ENCODE data around the gene TGFBR1. TPM values are rescaled to one million over a fixed set of nuclear protein-coding genes. Genes with fewer than 3 reads are reported as not detected.

Gene TGFBR1
- polyA plus RNA-seq, 1 of the 3 experiments (the other 2 are of a cell fraction): 15.3 TPM

DNA sequence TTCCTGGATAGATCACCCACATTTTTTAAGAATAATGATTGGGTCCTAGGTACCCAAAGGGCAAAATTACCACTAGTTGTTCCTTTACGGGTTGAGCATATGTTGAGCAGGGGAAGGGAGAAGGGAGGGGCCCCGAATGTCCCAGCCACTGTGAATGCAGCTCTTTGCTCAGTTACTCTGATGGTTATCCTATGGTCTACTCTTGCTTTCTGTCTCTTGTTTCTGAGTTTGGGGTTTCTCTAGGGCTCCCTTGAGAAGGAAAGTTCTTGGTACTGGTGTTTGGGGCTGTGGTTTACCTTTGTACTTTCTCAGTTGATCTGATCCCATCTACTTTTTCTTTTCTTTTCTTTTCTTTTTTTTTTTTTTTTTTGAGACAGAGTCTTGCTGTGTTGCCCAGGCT lies 61.2 kb downstream of the TGFBR1 start (continued):
- TF ChIP-seq, protein P1, sequence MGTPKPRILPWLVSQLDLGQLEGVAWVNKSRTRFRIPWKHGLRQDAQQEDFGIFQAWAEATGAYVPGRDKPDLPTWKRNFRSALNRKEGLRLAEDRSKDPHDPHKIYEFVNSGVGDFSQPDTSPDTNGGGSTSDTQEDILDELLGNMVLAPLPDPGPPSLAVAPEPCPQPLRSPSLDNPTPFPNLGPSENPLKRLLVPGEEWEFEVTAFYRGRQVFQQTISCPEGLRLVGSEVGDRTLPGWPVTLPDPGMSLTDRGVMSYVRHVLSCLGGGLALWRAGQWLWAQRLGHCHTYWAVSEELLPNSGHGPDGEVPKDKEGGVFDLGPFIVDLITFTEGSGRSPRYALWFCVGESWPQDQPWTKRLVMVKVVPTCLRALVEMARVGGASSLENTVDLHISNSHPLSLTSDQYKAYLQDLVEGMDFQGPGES (IDR thresholded peaks at IDR 0.05; ENCODE audit: low read depth, low read length): no peak
- TF ChIP-seq, protein P2, sequence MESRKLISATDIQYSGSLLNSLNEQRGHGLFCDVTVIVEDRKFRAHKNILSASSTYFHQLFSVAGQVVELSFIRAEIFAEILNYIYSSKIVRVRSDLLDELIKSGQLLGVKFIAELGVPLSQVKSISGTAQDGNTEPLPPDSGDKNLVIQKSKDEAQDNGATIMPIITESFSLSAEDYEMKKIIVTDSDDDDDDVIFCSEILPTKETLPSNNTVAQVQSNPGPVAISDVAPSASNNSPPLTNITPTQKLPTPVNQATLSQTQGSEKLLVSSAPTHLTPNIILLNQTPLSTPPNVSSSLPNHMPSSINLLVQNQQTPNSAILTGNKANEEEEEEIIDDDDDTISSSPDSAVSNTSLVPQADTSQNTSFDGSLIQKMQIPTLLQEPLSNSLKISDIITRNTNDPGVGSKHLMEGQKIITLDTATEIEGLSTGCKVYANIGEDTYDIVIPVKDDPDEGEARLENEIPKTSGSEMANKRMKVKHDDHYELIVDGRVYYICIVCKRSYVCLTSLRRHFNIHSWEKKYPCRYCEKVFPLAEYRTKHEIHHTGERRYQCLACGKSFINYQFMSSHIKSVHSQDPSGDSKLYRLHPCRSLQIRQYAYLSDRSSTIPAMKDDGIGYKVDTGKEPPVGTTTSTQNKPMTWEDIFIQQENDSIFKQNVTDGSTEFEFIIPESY (IDR thresholded peaks at IDR 0.05; ENCODE audit: borderline replicate concordance, low read depth): no peak
- TF ChIP-seq EZH2phosphoT487 (IDR thresholded peaks at IDR 0.05; ENCODE audit: borderline replicate concordance, low read depth) (no peak), YY1 (IDR thresholded peaks at IDR 0.05; ENCODE audit: low read depth) (no peak), MEF2A (IDR thresholded peaks at IDR 0.05; ENCODE audit: borderline replicate concordance, low read depth) (no peak)

DNA sequence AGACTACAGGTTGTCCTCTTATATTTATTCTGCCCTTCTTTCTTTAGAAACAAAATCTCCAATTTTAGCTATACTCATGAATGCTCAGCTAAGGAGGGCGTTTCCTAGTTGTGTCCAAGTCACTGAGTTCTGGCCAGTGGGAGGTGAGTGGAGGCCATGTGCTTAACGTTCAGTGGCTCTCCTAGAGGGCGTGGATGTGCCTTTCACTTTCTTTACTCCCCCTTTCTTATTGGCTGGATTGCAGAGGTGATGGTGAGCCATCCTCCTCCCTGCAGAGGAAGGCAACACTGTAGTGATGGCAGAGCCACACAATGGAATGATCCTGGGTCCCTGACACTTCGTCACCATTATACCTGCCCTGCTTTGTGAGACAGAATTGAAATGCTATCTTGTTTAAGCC lies 62.2 kb downstream of the TGFBR1 start:
- no peak overlapping the region for H3K9ac ChIP-seq
- no peak overlapping the region for H3K4me3 ChIP-seq (ENCODE audit: low read depth in 2 of 2, low read length in 1 of 2)

DNA sequence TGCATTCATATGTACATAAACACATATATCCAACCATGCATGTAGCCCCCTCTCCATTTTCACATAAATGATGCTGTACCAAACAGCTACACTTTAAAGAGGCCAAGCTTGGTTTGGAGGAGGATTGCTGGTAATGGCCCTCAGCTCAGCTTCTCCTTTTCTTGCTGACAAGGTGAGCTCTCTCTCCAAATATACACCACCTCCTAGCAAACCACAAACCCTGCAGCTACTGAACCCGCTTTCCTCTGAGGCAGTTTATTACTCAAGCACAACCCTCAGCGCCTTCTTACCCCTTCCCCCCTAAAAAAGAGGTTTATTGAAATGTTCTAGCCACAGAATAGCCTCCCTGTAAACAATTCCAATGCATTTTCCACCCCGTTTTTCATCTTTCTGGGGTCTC lies 62.8 kb downstream of the TGFBR1 start:
- CTCF ChIA-PET: interaction anchor here (0.9 to 1.3 kb wide), 4 partner anchors 11 to 1157 kb away, joined by 3 to 4 read pairs (median 4); no protein-coding TSS in a partner anchor
- WGBS (ENCODE audit: low lambda C conversion rate): 60% methylated on average over 3 of the region's 3 CpGs

More for the DNA sequence above, 62.2 kb downstream of the TGFBR1 start:
- ChIA-PET CTCF (interaction anchor here (0.9 to 8.2 kb wide), 3 partner anchors 12 to 1158 kb away, joined by 3 to 66 read pairs (median 4); no protein-coding TSS in a partner anchor), POLR2A (no interaction called here)
- no peaks in the 10 kb centered on the region for H3K9me3 ChIP-seq
- no peak overlapping the region; a peak in 1 of 4 replicates for H3K27ac ChIP-seq (ENCODE audit: low read depth in 2 of 2, low read length in 1 of 2)
- no peak overlapping the region for H2AFZ ChIP-seq (ENCODE audit: low read depth)
- H3K9me2 ChIP-seq: no peaks in the 10 kb centered on the region
- TF ChIP-seq POLR2AphosphoS5 (IDR thresholded peaks at IDR 0.05; ENCODE audit: low read depth, low read length): no peak
- TF ChIP-seq FOXJ3 (CRISPR knock-in tag; IDR thresholded peaks at IDR 0.05): no peak
- no peak for TF ChIP-seq TEAD4 (IDR thresholded peaks at IDR 0.05; ENCODE audit: borderline replicate concordance, insufficient read depth)
- no peak for TF ChIP-seq YY1 (IDR thresholded peaks at IDR 0.05; ENCODE audit: low read depth)
- TF ChIP-seq MEF2A (IDR thresholded peaks at IDR 0.05; ENCODE audit: borderline replicate concordance, low read depth): no peak
- TF ChIP-seq EZH2phosphoT487 (IDR thresholded peaks at IDR 0.05; ENCODE audit: borderline replicate concordance, low read depth): no peak
- no peak for TF ChIP-seq GATA2 (CRISPR knock-in tag; IDR thresholded peaks at IDR 0.05)
- TF ChIP-seq FOSL2 (IDR thresholded peaks at IDR 0.05; ENCODE audit: borderline replicate concordance, low read depth): no peak
- no peak overlapping the region for H3K4me2 ChIP-seq
- WGBS (ENCODE audit: low lambda C conversion rate): 65% methylated on average over 4 of the region's 4 CpGs
- no peaks in the 10 kb centered on the region for H3F3A ChIP-seq (replicated peaks; ENCODE audit: insufficient read depth)
- no peaks in the 10 kb centered on the region for H3K27me3 ChIP-seq (ENCODE audit: insufficient read depth)
- H3K4me1 ChIP-seq (ENCODE audit: control insufficient read depth in 1 of 2, insufficient read depth in 2 of 2, low read depth in 1 of 2, low read length in 1 of 2): peaks cover 0 to 42% of the 10 kb centered on the region in 2 experiments; a peak in 2 of 4 replicates
- H3K36me3 ChIP-seq (replicated peaks in 1 of 2; ENCODE audit: control insufficient read depth in 1 of 2, insufficient read depth in 2 of 2, low read length in 1 of 2): no peaks in the 10 kb centered on the region
- H3K79me2 ChIP-seq (ENCODE audit: insufficient read depth): no peaks in the 10 kb centered on the region
- no peaks in the 10 kb centered on the region for H4K20me1 ChIP-seq (ENCODE audit: insufficient read depth)
- no peak for DNase-seq

More for the DNA sequence above, 62.8 kb downstream of the TGFBR1 start:
- Histone ChIP-seq H3K4me1 (ENCODE audit: control insufficient read depth in 1 of 2, insufficient read depth in 2 of 2, low read depth in 1 of 2, low read length in 1 of 2) (peaks cover 0 to 43% of the 10 kb centered on the region in 2 experiments; a peak in 2 of 4 replicates), H3K4me2 (no peak overlapping the region), H3K36me3 (replicated peaks in 1 of 2; ENCODE audit: control insufficient read depth in 1 of 2, insufficient read depth in 2 of 2, low read length in 1 of 2) (no peaks in the 10 kb centered on the region), H3K9me2 (no peaks in the 10 kb centered on the region), H3F3A (replicated peaks; ENCODE audit: insufficient read depth) (no peaks in the 10 kb centered on the region), H3K79me2 (ENCODE audit: insufficient read depth) (no peaks in the 10 kb centered on the region), H3K9ac (no peak overlapping the region), H3K9me3 (no peaks in the 10 kb centered on the region), H3K27me3 (ENCODE audit: insufficient read depth) (no peaks in the 10 kb centered on the region), H3K27ac (ENCODE audit: low read depth in 2 of 2, low read length in 1 of 2) (no peak overlapping the region), H4K20me1 (ENCODE audit: insufficient read depth) (no peaks in the 10 kb centered on the region), H3K4me3 (ENCODE audit: low read depth in 2 of 2, low read length in 1 of 2) (no peak overlapping the region), H2AFZ (ENCODE audit: low read depth) (no peak overlapping the region)
- POLR2A ChIA-PET: no interaction called here
- no peak for TF ChIP-seq SIN3A (IDR thresholded peaks at IDR 0.05; ENCODE audit: borderline replicate concordance, low read depth, low read length)
- TF ChIP-seq, protein P3, sequence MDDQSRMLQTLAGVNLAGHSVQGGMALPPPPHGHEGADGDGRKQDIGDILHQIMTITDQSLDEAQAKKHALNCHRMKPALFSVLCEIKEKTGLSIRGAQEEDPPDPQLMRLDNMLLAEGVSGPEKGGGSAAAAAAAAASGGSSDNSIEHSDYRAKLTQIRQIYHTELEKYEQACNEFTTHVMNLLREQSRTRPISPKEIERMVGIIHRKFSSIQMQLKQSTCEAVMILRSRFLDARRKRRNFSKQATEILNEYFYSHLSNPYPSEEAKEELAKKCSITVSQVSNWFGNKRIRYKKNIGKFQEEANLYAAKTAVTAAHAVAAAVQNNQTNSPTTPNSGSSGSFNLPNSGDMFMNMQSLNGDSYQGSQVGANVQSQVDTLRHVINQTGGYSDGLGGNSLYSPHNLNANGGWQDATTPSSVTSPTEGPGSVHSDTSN (IDR thresholded peaks at IDR 0.05): no peak
- no peak for TF ChIP-seq FOXJ3 (CRISPR knock-in tag; IDR thresholded peaks at IDR 0.05)
- no peak for TF ChIP-seq NRF1 (IDR thresholded peaks at IDR 0.05; ENCODE audit: low read depth, low read length)
- no peak for TF ChIP-seq RCOR1 (IDR thresholded peaks at IDR 0.05; ENCODE audit: low read length)
- TF ChIP-seq, protein P2 (IDR thresholded peaks at IDR 0.05; ENCODE audit: borderline replicate concordance, low read depth): no peak
- TF ChIP-seq TAF1 (IDR thresholded peaks at IDR 0.05; ENCODE audit: borderline replicate concordance, low read depth, low read length): no peak
- no peak for DNase-seq
